HG03460 (cell line): Measurements from ENCODE around the gene IQGAP2.
"Not testable (repeated sequence)": the region's sequence is repeated elsewhere in the genome, so short reads cannot be mapped to it uniquely, and the experiment has no call there.

Experiments used
- ATAC-seq: cut with Tn5 transposase; IDR thresholded peaks from one replicate; pipeline ENCODE4 v1.9.1; 2021; ENCODE audit not compliant: unreplicated experiment

IQGAP2 gene

GRCh38 chr5:76602094-76602726 is 199.1 kb downstream of the IQGAP2 start:
- no peak for ATAC-seq

- ATAC-seq: not testable (repeated sequence)
Measured at GRCh38 chr5:76603991-76604390, 200.9 kb downstream of the IQGAP2 start.

GRCh38 chr5:76604838-76605237 is 201.8 kb downstream of the IQGAP2 start:
- ATAC-seq: no peak

- no peak for ATAC-seq
Measured at GRCh38 chr5:76606701-76607100, 203.6 kb downstream of the IQGAP2 start.

GRCh38 chr5:76607353-76607871 is 204.3 kb downstream of the IQGAP2 start:
- no peak for ATAC-seq

GRCh38 chr5:76608833-76609232 is 205.7 kb downstream of the IQGAP2 start:
- ATAC-seq: no peak

GRCh38 chr5:76610196-76610595 is 207.1 kb downstream of the IQGAP2 start:
- ATAC-seq: no peak

GRCh38 chr5:76612942-76613341 is 209.9 kb downstream of the IQGAP2 start:
- no peak for ATAC-seq

GRCh38 chr5:76615759-76616158 is 212.7 kb downstream of the IQGAP2 start:
- ATAC-seq: no peak

- no peak for ATAC-seq
Measured at GRCh38 chr5:76616206-76616605, 213.1 kb downstream of the IQGAP2 start.

- no peak for ATAC-seq
Measured at GRCh38 chr5:76617229-76617628, 214.1 kb downstream of the IQGAP2 start.

GRCh38 chr5:76617675-76618074 is 214.6 kb downstream of the IQGAP2 start:
- no peak for ATAC-seq

- no peak for ATAC-seq
Measured at GRCh38 chr5:76620166-76620565, 217.1 kb downstream of the IQGAP2 start.

- ATAC-seq: no peak
Measured at GRCh38 chr5:76622076-76622475, 219.0 kb downstream of the IQGAP2 start.

- ATAC-seq: no peak
Measured at GRCh38 chr5:76622973-76623596, 220.0 kb downstream of the IQGAP2 start, which contains the start of gene F2RL2. TSS of gene F2RL2 (minus strand) at chr5:76623403. CDS start at chr5:76623230, 173 bp downstream.

GRCh38 chr5:76625087-76625815 is 222.2 kb downstream of the IQGAP2 start:
- ATAC-seq: no peak

- ATAC-seq: no peak
Measured at GRCh38 chr5:76626738-76627137, 223.7 kb downstream of the IQGAP2 start.

GRCh38 chr5:76634661-76635060 is 231.6 kb downstream of the IQGAP2 start:
- no peak for ATAC-seq

GRCh38 chr5:76637490-76637889 is 234.4 kb downstream of the IQGAP2 start:
- no peak for ATAC-seq

- ATAC-seq: no peak
Measured at GRCh38 chr5:76638479-76638878, 235.4 kb downstream of the IQGAP2 start.

GRCh38 chr5:76641514-76642120 is 238.5 kb downstream of the IQGAP2 start:
- no peak for ATAC-seq
